ENCODE data around the gene STARD10. TPM values are rescaled to one million over a fixed set of nuclear protein-coding genes. Genes with fewer than 3 reads are reported as not detected.

Gene STARD10, protein sequence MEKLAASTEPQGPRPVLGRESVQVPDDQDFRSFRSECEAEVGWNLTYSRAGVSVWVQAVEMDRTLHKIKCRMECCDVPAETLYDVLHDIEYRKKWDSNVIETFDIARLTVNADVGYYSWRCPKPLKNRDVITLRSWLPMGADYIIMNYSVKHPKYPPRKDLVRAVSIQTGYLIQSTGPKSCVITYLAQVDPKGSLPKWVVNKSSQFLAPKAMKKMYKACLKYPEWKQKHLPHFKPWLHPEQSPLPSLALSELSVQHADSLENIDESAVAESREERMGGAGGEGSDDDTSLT
- 50.4 and 64.5 TPM in 2 replicates for total RNA-seq

DNA sequence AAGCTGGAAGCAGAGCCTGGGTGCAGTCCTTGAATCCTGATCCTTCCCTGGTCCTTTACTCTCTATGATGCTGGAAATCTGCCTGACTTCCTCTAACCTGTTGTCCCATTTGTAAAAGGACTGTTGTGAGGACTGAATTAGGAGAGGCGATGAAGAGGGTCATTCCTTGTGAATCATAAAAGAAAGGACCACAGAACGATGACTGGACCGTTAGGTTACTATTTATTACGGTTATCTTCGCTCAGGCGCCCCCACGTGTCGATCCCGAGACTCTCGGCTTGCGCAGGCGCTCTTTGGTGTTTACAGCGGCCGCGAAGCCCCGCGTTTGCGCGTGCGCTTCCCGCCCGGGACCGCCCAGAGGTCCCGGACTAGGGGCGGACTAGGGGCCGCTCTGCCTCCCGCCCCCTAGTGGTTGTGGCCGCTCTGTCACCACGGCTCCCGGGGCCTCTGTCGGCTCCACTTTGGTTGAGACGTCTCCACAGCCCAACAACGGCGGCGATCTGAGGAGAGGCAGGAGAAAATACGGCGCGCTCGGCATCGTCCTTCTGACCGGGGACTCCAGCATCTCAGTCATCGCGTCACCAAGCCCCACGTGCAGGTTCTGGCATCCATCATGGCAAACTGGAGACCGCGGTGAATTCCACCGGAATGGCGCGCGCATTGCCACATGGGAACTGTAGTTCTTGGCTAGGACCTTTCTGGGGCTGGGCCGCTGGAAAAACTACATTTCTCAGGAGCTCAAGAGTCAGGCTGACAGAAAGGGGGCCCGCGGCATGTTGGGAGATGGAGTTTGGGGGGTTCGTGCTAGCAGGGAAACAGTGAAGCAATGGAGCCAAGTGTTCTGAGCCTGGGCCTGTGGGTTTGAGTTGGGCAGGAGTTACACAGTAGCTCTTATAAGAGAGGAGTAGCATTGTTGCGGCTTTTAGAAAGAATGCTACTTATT lies at the start of gene STARD10:
Gene STARD10 (minus strand): TSS at position 623 of the 943 bp plus-strand sequence. CDS start 12,866 bp downstream, outside the sequence.

DNA sequence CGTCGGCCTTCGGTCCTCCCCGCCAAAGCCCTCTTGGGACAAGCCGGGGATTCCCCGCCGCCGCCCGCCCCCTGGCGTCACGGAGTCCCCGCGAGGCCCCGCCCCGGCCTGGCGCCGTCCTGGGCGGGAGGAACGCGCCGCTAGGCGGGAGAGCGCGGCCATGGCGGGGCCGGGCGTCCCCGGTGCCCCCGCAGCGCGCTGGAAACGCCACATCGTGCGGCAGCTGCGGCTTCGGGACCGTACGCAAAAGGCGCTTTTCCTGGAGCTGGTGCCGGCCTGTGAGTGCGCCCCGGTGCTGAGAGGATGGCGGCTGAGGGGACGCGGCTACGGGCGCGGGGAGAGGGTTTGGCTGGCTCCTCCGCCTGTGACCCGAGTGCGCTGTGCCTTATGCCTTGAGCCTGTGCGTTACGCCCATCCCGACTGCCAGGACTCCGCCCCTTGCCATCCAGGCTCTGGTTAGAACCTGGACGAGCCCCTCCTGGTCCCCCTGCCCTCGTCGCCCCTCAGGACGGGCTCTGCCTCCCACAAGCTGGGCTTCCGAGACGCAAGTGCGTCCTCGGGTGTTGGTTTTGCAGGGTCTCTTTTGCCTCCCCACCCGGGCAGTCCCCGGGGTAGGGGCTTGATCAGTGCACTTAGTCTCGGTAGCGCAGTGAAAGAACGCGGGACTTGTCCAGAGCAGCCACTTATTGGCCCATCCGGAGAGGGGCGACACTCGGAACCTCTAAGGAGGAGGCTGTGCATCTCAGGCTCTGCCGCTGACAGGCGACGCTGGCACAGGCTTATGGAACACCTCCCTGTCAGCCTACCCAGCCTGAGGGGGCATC lies 20.7 kb upstream of the STARD10 start, which contains the start of gene ATG16L2:
Gene ATG16L2 (plus strand): TSS at position 126 of the 824 bp plus-strand sequence. CDS start 35 bp downstream, at position 161.

GRCh38 chr11:72752088-72752914 lies 41.5 kb downstream of the STARD10 start, which contains the start of gene ARAP1:
TSS of gene ARAP1 (minus strand) at chr11:72752408. CDS start at chr11:72727128, 25,280 bp downstream.

Other genes with a start within 250 kb of the STARD10 start
- 262 and 369 TPM in 2 replicates for gene PDE2A, start 119.6 kb downstream of the STARD10 start, total RNA-seq
- 81.5 and 96.3 TPM in 2 replicates for gene ARAP1, start 41.6 kb downstream of the STARD10 start, total RNA-seq
- 6.6 and 7.7 TPM in 2 replicates for gene ATG16L2, start 20.4 kb upstream of the STARD10 start, total RNA-seq